Esophagus muscularis mucosa (tissue), 4 donors: ENCODE measurements around the gene KRT23.

Experiments used
- CTCF ChIP-seq, 3 experiments: fragments of 200-600 bp in 2 of 3; fragments of 450-650 bp in 1 of 3; sonication (generic) in 2 of 3; IDR thresholded peaks; one replicate each; pipeline ENCODE4 v1.5.1; 2017 to 2019; ENCODE audit warnings: antibody characterized with exemption in 3 of 3, mild to moderate bottlenecking in 2 of 3, moderate library complexity in 1 of 3
- EP300 ChIP-seq: sonication (generic); formaldehyde crosslinking; IDR thresholded peaks from one replicate; pipeline ENCODE4 v1.6.1; 2017; ENCODE audit warnings: antibody characterized with exemption
- POLR2A ChIP-seq: fragments of 450-650 bp; IDR thresholded peaks from one replicate; pipeline ENCODE4 v1.6.1; 2017; ENCODE audit warnings: antibody characterized with exemption, moderate library complexity, mild to moderate bottlenecking, low read depth
- POLR2AphosphoS5 ChIP-seq, 2 donors: sonication (generic); formaldehyde crosslinking; IDR thresholded peaks; one replicate each; pipeline ENCODE4 v1.6.1; 2017; ENCODE audit warnings: antibody characterized with exemption in 2 of 2

GRCh38 chr17:40952661-40953060, 15.2 kb upstream of the KRT23 start:
- TF ChIP-seq CTCF (IDR thresholded peaks at IDR 0.05) (no peak), POLR2A (no peak), POLR2AphosphoS5 (IDR thresholded peaks at IDR 0.05) (peak in 1 of 2 donors; percentile 19), EP300 (no peak)
